H9 (cell line): ENCODE results near the gene SCT. TPM values are rescaled to one million over a fixed set of nuclear protein-coding genes. Genes with fewer than 3 reads are reported as not detected.

ENCODE experiments used
- DNase-seq: peaks from one replicate; pipeline ENCODE4 v3.0.0-alpha.2; 2017
- H2AFZ ChIP-seq: one replicate; pipeline ENCODE4 v1.6.1; 2013; ENCODE audit warnings: mild to moderate bottlenecking, low read length, control low read depth, moderate library complexity
- H2AK5ac ChIP-seq: 2 replicates; pipeline ENCODE4 v1.6.1; 2013; ENCODE audit warnings: low read length, control low read depth, mixed read lengths; ENCODE audit not compliant: insufficient read length
- H2BK120ac ChIP-seq: one replicate; pipeline ENCODE4 v1.6.1; 2013; ENCODE audit warnings: low read depth, mild to moderate bottlenecking, low read length, control low read depth, inconsistent platforms; ENCODE audit not compliant: poor library complexity, severe bottlenecking
- H2BK12ac ChIP-seq: 2 replicates; pipeline ENCODE4 v1.6.1; 2013; ENCODE audit warnings: low read length, control low read depth, mixed read lengths, low read depth; ENCODE audit not compliant: insufficient read length
- H2BK15ac ChIP-seq: 2 replicates; pipeline ENCODE4 v1.6.1; 2013; ENCODE audit warnings: low read depth, low read length, control low read depth
- H2BK20ac ChIP-seq: one replicate; pipeline ENCODE4 v1.6.1; 2013; ENCODE audit warnings: low read depth, mild to moderate bottlenecking, low read length, control low read depth, inconsistent platforms; ENCODE audit not compliant: poor library complexity, severe bottlenecking
- H2BK5ac ChIP-seq: 2 replicates; pipeline ENCODE4 v1.6.1; 2013; ENCODE audit warnings: low read length, control low read depth, mixed read lengths; ENCODE audit not compliant: insufficient read length
- H3K14ac ChIP-seq: 2 replicates; pipeline ENCODE4 v1.6.1; 2013; ENCODE audit warnings: low read length, control low read depth; ENCODE audit not compliant: insufficient read depth
- H3K18ac ChIP-seq: 2 replicates; pipeline ENCODE4 v1.6.1; 2013; ENCODE audit warnings: low read depth, mild to moderate bottlenecking, mixed read lengths, low read length, control low read depth; ENCODE audit not compliant: insufficient read length
- H3K23ac ChIP-seq: 2 replicates; pipeline ENCODE4 v1.6.1; 2013; ENCODE audit warnings: low read length, control low read depth, mixed read lengths, low read depth; ENCODE audit not compliant: insufficient read length
- H3K23me2 ChIP-seq: 2 replicates; pipeline ENCODE4 v1.6.1; 2013; ENCODE audit warnings: low read depth, mild to moderate bottlenecking, mixed read lengths, low read length, control low read depth; ENCODE audit not compliant: insufficient read length, poor library complexity, severe bottlenecking
- H3K27ac ChIP-seq: 2 replicates; pipeline ENCODE4 v1.5.1; 2013; ENCODE audit warnings: low read length, control low read depth, mixed read lengths, low read depth; ENCODE audit not compliant: insufficient read length
- H3K27me3 ChIP-seq: 2 replicates; pipeline ENCODE4 v1.6.1; 2013; ENCODE audit warnings: low read length, control low read depth, inconsistent platforms; ENCODE audit not compliant: insufficient read depth
- H3K4ac ChIP-seq: 2 replicates; pipeline ENCODE4 v1.6.1; 2013; ENCODE audit warnings: low read depth, mild to moderate bottlenecking, control low read depth, inconsistent platforms, low read length, moderate library complexity
- H3K4me1 ChIP-seq: 2 replicates; pipeline ENCODE4 v1.6.1; 2013; ENCODE audit warnings: low read length, control low read depth, inconsistent platforms; ENCODE audit not compliant: insufficient read depth
- H3K4me2 ChIP-seq: 2 replicates; pipeline ENCODE4 v1.6.1; 2013; ENCODE audit warnings: low read length, control low read depth, mixed read lengths; ENCODE audit not compliant: insufficient read length, insufficient read depth
- H3K56ac ChIP-seq: 2 replicates; pipeline ENCODE4 v1.6.1; 2013; ENCODE audit warnings: low read depth, mild to moderate bottlenecking, mixed read lengths, low read length, control low read depth; ENCODE audit not compliant: insufficient read length
- H3K79me1 ChIP-seq: 2 replicates; pipeline ENCODE4 v1.6.1; 2013; ENCODE audit warnings: low read depth, mild to moderate bottlenecking, moderate library complexity, low read length, control low read depth, inconsistent platforms; ENCODE audit not compliant: insufficient read depth, poor library complexity, severe bottlenecking
- H3K79me2 ChIP-seq: 2 replicates; pipeline ENCODE4 v1.6.1; 2013; ENCODE audit warnings: low read length, control low read depth, inconsistent platforms; ENCODE audit not compliant: insufficient read depth
- H3K9ac ChIP-seq: 2 replicates; pipeline ENCODE4 v1.6.1; 2013; ENCODE audit warnings: low read length, control low read depth, mixed read lengths; ENCODE audit not compliant: insufficient read length; ENCODE audit errors: extremely low read depth
- H3K9me3 ChIP-seq: one replicate; pipeline ENCODE4 v1.6.1; 2013; ENCODE audit warnings: low read depth, low read length, inconsistent platforms; ENCODE audit not compliant: control insufficient read depth
- H3T11ph ChIP-seq: one replicate; pipeline ENCODE4 v1.6.1; 2013; ENCODE audit warnings: mild to moderate bottlenecking, low read length, control low read depth, inconsistent platforms
- H4K20me1 ChIP-seq: one replicate; pipeline ENCODE4 v1.6.1; 2013; ENCODE audit not compliant: control insufficient read depth, insufficient read length, insufficient read depth
- H4K5ac ChIP-seq: 2 replicates; pipeline ENCODE4 v1.6.1; 2013; ENCODE audit warnings: low read depth, mild to moderate bottlenecking, mixed read lengths, low read length, control low read depth; ENCODE audit not compliant: insufficient read length
- H4K8ac ChIP-seq: replicated peaks from 2 replicates; pipeline ENCODE4 v1.6.1; 2013; ENCODE audit warnings: low read length, control low read depth, mixed read lengths, low read depth; ENCODE audit not compliant: insufficient read length
- H4K91ac ChIP-seq: 2 replicates; pipeline ENCODE4 v1.6.1; 2013; ENCODE audit warnings: low read depth, mild to moderate bottlenecking, moderate library complexity, mixed read lengths, low read length, control low read depth; ENCODE audit not compliant: insufficient read length
- H3K27ac Mint-ChIP-seq, 3 experiments: 2 replicates in 2 of 3; 3 replicates in 1 of 3; pipeline ENCODE4 v1.8.0; 2020 to 2021; ENCODE audit warnings: mixed read lengths in 3 of 3, mild to moderate bottlenecking in 1 of 3, moderate library complexity in 1 of 3
- H3K27me3 Mint-ChIP-seq: 2 replicates; pipeline ENCODE4 v1.8.0; 2021; ENCODE audit warnings: low read depth, mild to moderate bottlenecking, moderate library complexity, mixed read lengths
- H3K36me3 Mint-ChIP-seq, 3 experiments: 2 replicates in 2 of 3; 3 replicates in 1 of 3; pipeline ENCODE4 v1.8.0; 2020 to 2021; ENCODE audit warnings: low read depth in 3 of 3, mixed read lengths in 3 of 3; ENCODE audit not compliant: insufficient read depth in 1 of 3
- H3K4me1 Mint-ChIP-seq, 2 experiments: 2 replicates each; pipeline ENCODE4 v1.8.0; 2020; ENCODE audit warnings: mixed read lengths in 2 of 2
- H3K4me3 Mint-ChIP-seq, 2 experiments: 2 replicates in 1 of 2; 3 replicates in 1 of 2; pipeline ENCODE4 v1.8.0; 2020 to 2021; ENCODE audit warnings: mild to moderate bottlenecking in 2 of 2, mixed read lengths in 2 of 2, moderate library complexity in 1 of 2
- H3K9me3 Mint-ChIP-seq, 2 experiments: 2 replicates in 1 of 2; 3 replicates in 1 of 2; pipeline ENCODE4 v1.8.0; 2020; ENCODE audit warnings: mild to moderate bottlenecking in 2 of 2, mixed read lengths in 2 of 2, moderate library complexity in 1 of 2
- WGBS: extraction: QIAGEN DNeasy Blood & Tissue Kit; methylation state at CpG from one replicate; pipeline ENCODE4 v1.1.7; 2013; ENCODE audit warnings: missing lambda C conversion rate, low lambda C conversion rate, mixed read lengths; ENCODE audit not compliant: insufficient read length; ENCODE audit errors: extremely low coverage; 5-methylcytosine and 5-hydroxymethylcytosine counted together
- total RNA-seq: library from RNA; stranded (reverse); gene quantifications from 2 replicates; pipeline ENCODE4 v1.2.1, GENCODE V29; 2021
- TF ChIP-seq, protein P1 (sequence below): fragments of 200-600 bp; sonication (generic); conservative IDR thresholded peaks from 3 replicates; pipeline ENCODE4 v1.8.0; 2021; ENCODE audit warnings: antibody characterized with exemption, mild to moderate bottlenecking

Gene SCT
- total RNA-seq, 1 experiment from 2014 or later = 1.8 TPM

DNA sequence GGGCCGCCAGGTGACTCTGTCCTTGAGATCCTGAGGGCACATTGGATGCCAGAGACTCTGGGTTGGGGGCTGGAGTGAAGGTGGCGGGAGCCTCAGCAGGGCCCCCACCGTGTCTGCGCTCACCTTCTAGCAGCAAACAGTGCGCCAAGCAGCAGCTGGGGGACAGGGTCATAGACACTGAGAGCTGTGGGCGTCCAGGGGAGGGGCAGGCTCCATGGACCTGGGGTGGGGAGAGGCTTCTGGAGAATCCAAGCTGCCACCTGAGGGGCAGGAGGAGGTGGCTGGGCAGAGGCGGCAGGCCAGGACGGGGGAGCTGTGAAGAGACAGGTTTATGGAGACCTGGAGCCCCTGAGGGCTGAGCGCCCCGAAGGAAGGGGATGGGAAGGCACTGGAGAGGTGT, 42.7 kb downstream of the SCT start:
- H3K27me3 ChIP-seq = no peaks in the 10 kb centered on the region

More for the DNA sequence above, 42.7 kb downstream of the SCT start:
- no peak overlapping the region for H2AK5ac ChIP-seq
- no peak overlapping the region for H3K4me3 Mint-ChIP-seq
- H3K79me1 ChIP-seq = peaks cover 7% of the 10 kb centered on the region
- WGBS = no CpG with 5 or more reads among the region's 10 CpGs
- no peak overlapping the region for H3K18ac ChIP-seq
- no peak overlapping the region for H2BK5ac ChIP-seq
- H2BK15ac ChIP-seq = no peak overlapping the region
- H2BK120ac ChIP-seq = no peak overlapping the region
- H2BK12ac ChIP-seq = no peak overlapping the region
- H3K56ac ChIP-seq = no peak overlapping the region
- H3K27me3 Mint-ChIP-seq = no peaks in the 10 kb centered on the region
- H3K23ac ChIP-seq = no peak overlapping the region
- H3T11ph ChIP-seq = no peak overlapping the region
- H3K14ac ChIP-seq = no peak overlapping the region; the same call in 1 of the 2 replicates
- DNase-seq = no peak
- H3K27ac ChIP-seq = no peak overlapping the region
- H3K9me3 ChIP-seq = no peaks in the 10 kb centered on the region
- H4K20me1 ChIP-seq = peaks cover 3% of the 10 kb centered on the region
- peaks cover 0 to 3% of the 10 kb centered on the region in 2 experiments; a peak in 2 of 4 replicates for H3K4me1 Mint-ChIP-seq
- no peak overlapping the region for H4K91ac ChIP-seq
- H2AFZ ChIP-seq = no peak overlapping the region
- no peak overlapping the region for H2BK20ac ChIP-seq
- no peak overlapping the region for H4K5ac ChIP-seq
- no peaks in the 10 kb centered on the region for H3K9me3 Mint-ChIP-seq
- H3K79me2 ChIP-seq = peaks cover 17% of the 10 kb centered on the region; the same call in 1 of the 2 replicates
- H3K27ac Mint-ChIP-seq = no peak overlapping the region
- no peaks in the 10 kb centered on the region for H3K23me2 ChIP-seq
- H3K4ac ChIP-seq = no peak overlapping the region
- peaks cover 31 to 67% (median 62%) of the 10 kb centered on the region in 3 experiments for H3K36me3 Mint-ChIP-seq
- TF ChIP-seq, protein P1, sequence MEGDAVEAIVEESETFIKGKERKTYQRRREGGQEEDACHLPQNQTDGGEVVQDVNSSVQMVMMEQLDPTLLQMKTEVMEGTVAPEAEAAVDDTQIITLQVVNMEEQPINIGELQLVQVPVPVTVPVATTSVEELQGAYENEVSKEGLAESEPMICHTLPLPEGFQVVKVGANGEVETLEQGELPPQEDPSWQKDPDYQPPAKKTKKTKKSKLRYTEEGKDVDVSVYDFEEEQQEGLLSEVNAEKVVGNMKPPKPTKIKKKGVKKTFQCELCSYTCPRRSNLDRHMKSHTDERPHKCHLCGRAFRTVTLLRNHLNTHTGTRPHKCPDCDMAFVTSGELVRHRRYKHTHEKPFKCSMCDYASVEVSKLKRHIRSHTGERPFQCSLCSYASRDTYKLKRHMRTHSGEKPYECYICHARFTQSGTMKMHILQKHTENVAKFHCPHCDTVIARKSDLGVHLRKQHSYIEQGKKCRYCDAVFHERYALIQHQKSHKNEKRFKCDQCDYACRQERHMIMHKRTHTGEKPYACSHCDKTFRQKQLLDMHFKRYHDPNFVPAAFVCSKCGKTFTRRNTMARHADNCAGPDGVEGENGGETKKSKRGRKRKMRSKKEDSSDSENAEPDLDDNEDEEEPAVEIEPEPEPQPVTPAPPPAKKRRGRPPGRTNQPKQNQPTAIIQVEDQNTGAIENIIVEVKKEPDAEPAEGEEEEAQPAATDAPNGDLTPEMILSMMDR = no peak
- no peak overlapping the region for H3K9ac ChIP-seq
- no peak overlapping the region for H4K8ac ChIP-seq
- H3K4me1 ChIP-seq = no peaks in the 10 kb centered on the region
- H3K4me2 ChIP-seq = no peak overlapping the region
